ENCODE results near the gene PTCD3. TPM values are rescaled to one million over a fixed set of nuclear protein-coding genes. Genes with fewer than 3 reads are reported as not detected.
A peak's percentile ranks its signal among the peaks of the same experiment; 100 is the strongest.

PTCD3 gene
- total RNA-seq, 1 donor: 110 TPM

DNA sequence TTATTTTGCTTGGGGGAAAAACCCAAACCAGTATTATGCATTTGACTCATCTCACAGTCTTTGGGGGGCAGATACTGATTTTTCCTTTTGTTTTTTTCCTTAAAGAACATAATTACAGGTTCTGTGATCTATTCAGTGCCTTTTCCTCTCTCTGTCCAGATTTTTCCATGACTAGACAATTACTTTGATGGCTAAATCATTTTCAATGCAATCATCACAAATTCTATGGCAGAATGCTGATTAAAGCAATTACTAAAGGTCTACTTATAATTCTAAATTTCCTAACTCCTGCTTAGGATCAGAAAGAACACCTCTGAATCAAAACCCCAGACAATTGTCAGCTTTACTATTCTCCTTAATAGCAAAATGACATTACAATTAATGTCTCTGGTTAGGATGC is 39.1 kb upstream of the PTCD3 start:
- no peak overlapping the region for H3K4me3 ChIP-seq (ENCODE audit: low read depth, low read length)
- DNase-seq (ENCODE audit: low read depth): no peak
- TF ChIP-seq, protein P1, sequence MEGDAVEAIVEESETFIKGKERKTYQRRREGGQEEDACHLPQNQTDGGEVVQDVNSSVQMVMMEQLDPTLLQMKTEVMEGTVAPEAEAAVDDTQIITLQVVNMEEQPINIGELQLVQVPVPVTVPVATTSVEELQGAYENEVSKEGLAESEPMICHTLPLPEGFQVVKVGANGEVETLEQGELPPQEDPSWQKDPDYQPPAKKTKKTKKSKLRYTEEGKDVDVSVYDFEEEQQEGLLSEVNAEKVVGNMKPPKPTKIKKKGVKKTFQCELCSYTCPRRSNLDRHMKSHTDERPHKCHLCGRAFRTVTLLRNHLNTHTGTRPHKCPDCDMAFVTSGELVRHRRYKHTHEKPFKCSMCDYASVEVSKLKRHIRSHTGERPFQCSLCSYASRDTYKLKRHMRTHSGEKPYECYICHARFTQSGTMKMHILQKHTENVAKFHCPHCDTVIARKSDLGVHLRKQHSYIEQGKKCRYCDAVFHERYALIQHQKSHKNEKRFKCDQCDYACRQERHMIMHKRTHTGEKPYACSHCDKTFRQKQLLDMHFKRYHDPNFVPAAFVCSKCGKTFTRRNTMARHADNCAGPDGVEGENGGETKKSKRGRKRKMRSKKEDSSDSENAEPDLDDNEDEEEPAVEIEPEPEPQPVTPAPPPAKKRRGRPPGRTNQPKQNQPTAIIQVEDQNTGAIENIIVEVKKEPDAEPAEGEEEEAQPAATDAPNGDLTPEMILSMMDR (IDR thresholded peaks at IDR 0.05; ENCODE audit: insufficient read depth, low read depth, low read length): no peak

DNA sequence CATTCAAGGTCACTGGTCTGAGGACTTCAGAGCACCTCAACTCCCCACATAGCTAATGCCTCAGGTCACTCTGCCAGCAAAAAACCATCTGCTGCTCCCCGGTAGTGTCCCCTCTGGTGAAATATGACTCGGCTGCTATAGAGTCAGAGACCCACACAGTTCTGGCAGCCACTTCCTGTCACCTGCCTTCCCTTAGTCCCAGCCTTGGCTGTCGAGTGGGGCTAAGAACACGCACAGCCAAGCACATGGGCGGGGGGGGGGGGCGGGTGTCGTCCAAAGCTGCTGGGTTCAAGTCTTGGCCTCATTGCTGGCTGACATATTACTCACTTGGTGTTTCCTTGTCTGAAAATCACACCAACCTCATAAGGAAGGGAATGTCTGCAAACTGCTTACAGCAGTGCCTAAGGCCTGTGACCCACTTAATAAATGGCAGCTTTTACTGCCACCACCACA is 37.9 kb upstream of the PTCD3 start:
- TF ChIP-seq, protein P1 (IDR thresholded peaks at IDR 0.05; ENCODE audit: insufficient read depth, low read depth, low read length): no peak
- no peak overlapping the region for H3K4me3 ChIP-seq (ENCODE audit: low read depth, low read length)
- DNase-seq (ENCODE audit: low read depth): peak; percentile 59

DNA sequence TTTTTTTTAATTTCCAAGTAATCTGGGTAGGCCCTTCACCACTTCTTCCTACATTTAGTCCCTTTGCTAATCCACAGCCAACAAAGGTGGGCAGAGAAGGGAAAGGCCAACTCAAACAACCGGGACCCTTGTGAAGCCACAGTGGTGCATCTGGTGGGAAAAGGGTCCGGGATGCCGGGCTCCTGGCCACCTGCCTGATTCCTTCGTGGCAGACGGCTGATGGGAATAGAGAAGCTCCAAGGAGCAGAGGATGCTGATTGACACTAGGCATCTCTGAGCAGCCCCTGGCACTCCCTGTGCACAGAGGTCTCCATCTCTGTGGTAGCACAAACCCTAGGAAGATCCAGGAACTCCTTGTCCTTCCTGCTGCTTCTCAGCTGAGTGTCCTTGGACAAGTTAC is 37.4 kb upstream of the PTCD3 start:
- DNase-seq (ENCODE audit: low read depth): no peak
- no peak overlapping the region for H3K4me3 ChIP-seq (ENCODE audit: low read depth, low read length)
- TF ChIP-seq, protein P1 (IDR thresholded peaks at IDR 0.05; ENCODE audit: insufficient read depth, low read depth, low read length): no peak

DNA sequence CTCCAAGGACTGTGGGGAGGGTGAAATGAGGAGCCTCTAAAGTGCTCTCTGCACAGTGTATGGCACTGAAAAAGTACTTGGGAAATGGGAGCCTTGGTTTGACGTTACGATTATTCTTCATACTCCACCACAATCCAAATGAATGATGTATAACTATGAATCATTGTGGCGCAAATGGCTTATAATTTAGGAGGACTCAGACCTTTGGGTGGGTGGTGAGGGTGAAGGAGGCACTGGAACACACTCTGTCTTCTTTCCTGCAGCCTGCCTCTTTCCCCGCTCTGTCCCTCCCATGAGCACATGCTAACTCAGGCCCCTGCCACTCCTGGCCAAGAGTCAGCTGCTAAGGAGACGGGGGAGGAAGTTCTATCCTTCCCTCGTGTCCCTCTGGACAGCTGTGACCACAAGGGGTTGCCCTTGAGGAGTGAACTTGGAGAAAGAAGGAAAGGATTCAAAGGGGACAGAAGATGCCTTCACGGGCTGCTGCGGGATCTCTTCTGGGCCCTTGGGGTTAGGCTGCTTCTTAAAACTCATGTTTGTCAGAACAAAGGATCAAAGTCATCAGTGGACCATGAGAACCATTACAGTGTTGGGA is 36.8 kb upstream of the PTCD3 start:
- peak; percentile 37 for DNase-seq (ENCODE audit: low read depth)
- no peak overlapping the region for H3K4me3 ChIP-seq (ENCODE audit: low read depth, low read length)
- TF ChIP-seq, protein P1 (IDR thresholded peaks at IDR 0.05; ENCODE audit: insufficient read depth, low read depth, low read length): peak; percentile 27

DNA sequence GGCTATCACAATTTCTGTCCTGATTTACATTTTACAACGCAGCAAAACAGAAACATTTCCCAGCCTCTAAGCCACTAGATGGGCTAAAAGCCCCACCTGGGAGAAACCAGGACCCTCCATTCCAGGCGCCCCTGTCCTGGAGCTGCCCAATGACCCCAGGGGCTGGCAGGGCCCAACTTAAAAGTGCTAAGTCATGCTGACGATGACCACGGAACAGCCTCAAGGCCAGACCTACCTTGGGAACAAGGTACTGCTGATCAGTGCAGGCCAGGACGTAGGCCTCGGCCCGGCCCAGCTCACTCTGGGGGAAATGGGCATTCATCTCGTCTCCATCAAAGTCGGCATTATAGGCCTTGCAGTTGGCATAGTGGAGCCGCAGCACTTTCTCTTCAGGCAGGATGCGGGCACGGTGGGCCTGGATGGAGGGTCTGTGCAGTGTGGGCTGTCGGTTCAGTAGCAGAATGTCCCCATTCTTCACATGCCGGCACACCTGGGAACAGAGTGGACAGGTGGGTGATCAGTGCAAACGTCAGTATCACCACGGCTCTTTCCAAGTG is 36.2 kb upstream of the PTCD3 start:
- H3K4me3 ChIP-seq (ENCODE audit: low read depth, low read length): no peak overlapping the region
- TF ChIP-seq, protein P1 (IDR thresholded peaks at IDR 0.05; ENCODE audit: insufficient read depth, low read depth, low read length): no peak
- DNase-seq (ENCODE audit: low read depth): no peak

DNA sequence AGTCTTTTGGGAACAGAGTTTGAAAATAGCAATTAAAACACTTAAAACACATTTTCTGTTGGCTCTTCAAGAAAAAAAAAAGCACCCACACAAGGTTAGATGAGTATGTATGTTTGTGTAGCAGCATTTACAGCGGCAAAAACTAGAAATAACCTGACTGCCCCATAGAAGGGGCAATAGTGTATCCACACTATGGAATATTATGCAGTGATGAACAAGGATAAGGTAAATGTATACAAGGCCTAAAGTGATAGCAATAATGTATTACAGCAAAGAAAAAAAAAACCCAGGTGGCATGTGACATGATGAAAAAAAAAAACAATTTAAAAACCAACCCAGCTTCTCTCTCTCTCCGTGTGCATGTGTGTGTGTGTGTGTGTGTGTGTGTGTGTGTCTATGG is 35.2 kb upstream of the PTCD3 start:
- H3K4me3 ChIP-seq (ENCODE audit: low read depth, low read length): no peak overlapping the region
- DNase-seq (ENCODE audit: low read depth): no peak
- TF ChIP-seq, protein P1 (IDR thresholded peaks at IDR 0.05; ENCODE audit: insufficient read depth, low read depth, low read length): no peak
